Stimulated activated CD8-positive, alpha-beta memory T cell treated with anti-CD3 and anti-CD28 coated beads, Interleukin-12 subunit alpha, Interleukin-12 subunit beta, amount 100 ng/mL, for 24 hours (primary cell): ENCODE measurements around the gene MAN1A2.
"Not testable (repeated sequence)": the region's sequence is repeated elsewhere in the genome, so short reads cannot be mapped to it uniquely, and the experiment has no call there.

ENCODE experiments used
- DNase-seq: peaks from one replicate; pipeline ENCODE4 v3.0.0-alpha.2; 2020; ENCODE audit errors: extremely low read depth

Gene MAN1A2

GRCh38 chr1:117367046-117368025, at the start of gene MAN1A2:
MAN1A2 (plus strand) TSS chr1:117367449; CDS start chr1:117368184, 735 bp downstream.
- peak; percentile 43 for DNase-seq

GRCh38 chr1:117318011-117318410, 49.2 kb upstream of the MAN1A2 start:
- DNase-seq, result no peak

- DNase-seq, result no peak
Measured at GRCh38 chr1:117318426-117318825, 48.8 kb upstream of the MAN1A2 start.

GRCh38 chr1:117320515-117320914, 46.7 kb upstream of the MAN1A2 start:
- DNase-seq, result no peak

- DNase-seq, result no peak
Measured at GRCh38 chr1:117321680-117322609, 45.3 kb upstream of the MAN1A2 start.

- DNase-seq, result no peak
Measured at GRCh38 chr1:117324357-117324756, 42.9 kb upstream of the MAN1A2 start.

GRCh38 chr1:117326035-117326434, 41.2 kb upstream of the MAN1A2 start:
- not testable (repeated sequence) for DNase-seq

- DNase-seq, result no peak
Measured at GRCh38 chr1:117327011-117327410, 40.2 kb upstream of the MAN1A2 start.

- DNase-seq, result no peak
Measured at GRCh38 chr1:117335376-117336086, 31.7 kb upstream of the MAN1A2 start.

GRCh38 chr1:117336088-117336817, 31.0 kb upstream of the MAN1A2 start:
- no peak for DNase-seq

- DNase-seq, result no peak
Measured at GRCh38 chr1:117339866-117340700, 27.2 kb upstream of the MAN1A2 start.

GRCh38 chr1:117341123-117341522, 26.1 kb upstream of the MAN1A2 start:
- no peak for DNase-seq

GRCh38 chr1:117342397-117342796, 24.9 kb upstream of the MAN1A2 start:
- DNase-seq, result no peak

- no peak for DNase-seq
Measured at GRCh38 chr1:117346206-117346928, 20.9 kb upstream of the MAN1A2 start.

GRCh38 chr1:117347907-117348306, 19.3 kb upstream of the MAN1A2 start:
- no peak for DNase-seq

GRCh38 chr1:117352695-117353094, 14.6 kb upstream of the MAN1A2 start:
- not testable (repeated sequence) for DNase-seq

GRCh38 chr1:117357833-117358603, 9.2 kb upstream of the MAN1A2 start:
- DNase-seq, result not testable (repeated sequence)

GRCh38 chr1:117358604-117358887, 8.7 kb upstream of the MAN1A2 start:
- DNase-seq, result not testable (repeated sequence)
